H1 (cell line): ENCODE results near the gene RBM24. TPM values are rescaled to one million over a fixed set of nuclear protein-coding genes. Genes with fewer than 3 reads are reported as not detected.

ENCODE experiments used
- CTCF ChIA-PET: fragments of 300-600 bp; sonication (Branson Sonifier 250); formaldehyde crosslinking; loops from one replicate; lab custom pipeline; 2021; ENCODE audit not compliant: partially characterized antibody; lab: Charles Lee
- POLR2A ChIA-PET: fragments of 300-600 bp; sonication (Branson Sonifier 250); formaldehyde crosslinking; loops from one replicate; lab custom pipeline; 2021; ENCODE audit warnings: inconsistent platforms; ENCODE audit not compliant: partially characterized antibody; lab: Charles Lee
- DNase-seq, 2 experiments: peaks; one replicate each; pipeline versions ENCODE4 v3.0.0 to v3.0.0-alpha.2; 2010 to 2022; ENCODE audit warnings: low spot score in 2 of 2, low read depth in 1 of 2, mixed read lengths in 1 of 2
- FAIRE-seq: peaks from 2 replicates; lab custom pipeline; 2011; peaks lifted over from hg19 to GRCh38; lab: Jason Lieb, UNC
- H2AFZ ChIP-seq: 2 replicates; pipeline ENCODE4 v1.8.1; 2012; ENCODE audit warnings: low read length, inconsistent platforms
- H2AK5ac ChIP-seq: 2 replicates; pipeline ENCODE4 v1.6.1; 2013; ENCODE audit warnings: low read depth, low read length
- H2BK120ac ChIP-seq: replicated peaks from 2 replicates; pipeline ENCODE3; 2013; ENCODE audit warnings: low read depth, low read length, inconsistent platforms
- H2BK12ac ChIP-seq: 2 replicates; pipeline ENCODE4 v1.6.1; 2013; ENCODE audit warnings: low read depth, low read length
- H2BK15ac ChIP-seq: 2 replicates; pipeline ENCODE4 v1.6.1; 2013; ENCODE audit warnings: low read length
- H2BK20ac ChIP-seq: 2 replicates; pipeline ENCODE4 v1.6.1; 2013; ENCODE audit warnings: low read length
- H2BK5ac ChIP-seq: 2 replicates; pipeline ENCODE4 v1.6.1; 2013; ENCODE audit warnings: low read depth, low read length
- H3K14ac ChIP-seq: 2 replicates; pipeline ENCODE4 v1.6.1; 2013; ENCODE audit warnings: inconsistent platforms; ENCODE audit not compliant: insufficient read length
- H3K18ac ChIP-seq: 2 replicates; pipeline ENCODE4 v1.6.1; 2013; ENCODE audit warnings: low read length; ENCODE audit errors: extremely low read depth
- H3K23ac ChIP-seq: 2 replicates; pipeline ENCODE4 v1.6.1; 2013; ENCODE audit warnings: inconsistent platforms; ENCODE audit not compliant: insufficient read length
- H3K23me2 ChIP-seq: 2 replicates; pipeline ENCODE4 v1.6.1; 2013; ENCODE audit warnings: low read depth, low read length
- H3K27ac ChIP-seq: 2 replicates; pipeline ENCODE4 v1.6.1; 2011; ENCODE audit warnings: low read depth, low read length, inconsistent platforms
- H3K27me3 ChIP-seq, 4 experiments: replicated peaks in 1 of 4; 1 replicate in 1 of 4; 2 replicates in 3 of 4; pipeline versions ENCODE4 v1.6.1 to v1.8.1; 2011 to 2013; ENCODE audit warnings: low read length in 3 of 4, mild to moderate bottlenecking in 3 of 4, inconsistent platforms in 2 of 4, mixed read lengths in 2 of 4, moderate library complexity in 1 of 4; ENCODE audit not compliant: control insufficient read depth in 3 of 4, insufficient read depth in 3 of 4; ENCODE audit errors: extremely low read depth in 1 of 4
- H3K36me3 ChIP-seq, 4 experiments: 2 replicates each; pipeline versions ENCODE4 v1.6.1 to v1.8.1; 2011 to 2013; ENCODE audit warnings: mild to moderate bottlenecking in 4 of 4, low read length in 3 of 4, moderate library complexity in 2 of 4, control low read depth in 1 of 4, inconsistent platforms in 1 of 4; ENCODE audit not compliant: insufficient read depth in 4 of 4, control insufficient read depth in 2 of 4
- H3K4ac ChIP-seq: replicated peaks from 2 replicates; pipeline ENCODE3; 2013; ENCODE audit warnings: low read length, low read depth, mixed read lengths, inconsistent platforms; ENCODE audit not compliant: insufficient read length
- H3K4me1 ChIP-seq, 4 experiments: replicated peaks in 1 of 4; 1 replicate in 1 of 4; 2 replicates in 3 of 4; pipeline versions ENCODE4 v1.6.1 to v1.8.1; 2011 to 2013; ENCODE audit warnings: low read length in 3 of 4, inconsistent platforms in 2 of 4, mixed read lengths in 1 of 4; ENCODE audit not compliant: insufficient read depth in 4 of 4, control insufficient read depth in 3 of 4
- H3K4me2 ChIP-seq, 2 experiments: 2 replicates each; pipeline versions ENCODE4 v1.6.1 to v1.8.1; 2011 to 2013; ENCODE audit warnings: low read depth in 2 of 2, low read length in 2 of 2, control low read depth in 1 of 2, inconsistent platforms in 1 of 2, mild to moderate bottlenecking in 1 of 2; ENCODE audit not compliant: insufficient read depth in 1 of 2
- H3K4me3 ChIP-seq, 4 experiments: fragments of 200-600, 300-600 bp in 1 of 4; sonication (generic), shearing (Covaris generic), sonication (Bioruptor Twin) in 1 of 4; 2 replicates each; pipeline versions ENCODE4 v1.5.1 to v1.8.1; 2011 to 2016; ENCODE audit warnings: low read length in 4 of 4, low read depth in 3 of 4, control low read depth in 2 of 4, inconsistent platforms in 2 of 4, mild to moderate bottlenecking in 2 of 4, mixed read lengths in 1 of 4, moderate library complexity in 1 of 4; ENCODE audit not compliant: insufficient read depth in 2 of 4; ENCODE audit errors: extremely low read depth in 1 of 4
- H3K56ac ChIP-seq: replicated peaks from 2 replicates; pipeline ENCODE3; 2013; ENCODE audit warnings: low read depth, mild to moderate bottlenecking, mixed read lengths, low read length, inconsistent platforms; ENCODE audit not compliant: insufficient read length
- H3K79me1 ChIP-seq: 2 replicates; pipeline ENCODE4 v1.6.1; 2013; ENCODE audit warnings: low read depth, low read length, control low read depth
- H3K79me2 ChIP-seq, 2 experiments: 2 replicates each; pipeline versions ENCODE4 v1.6.1 to v1.8.1; 2012 to 2013; ENCODE audit warnings: low read length in 2 of 2, mild to moderate bottlenecking in 2 of 2, inconsistent platforms in 1 of 2; ENCODE audit not compliant: insufficient read depth in 2 of 2, control insufficient read depth in 1 of 2
- H3K9ac ChIP-seq, 4 experiments: replicated peaks in 1 of 4; 1 replicate in 1 of 4; 2 replicates in 3 of 4; pipeline versions ENCODE4 v1.6.1 to v1.8.1; 2011 to 2013; ENCODE audit warnings: low read depth in 3 of 4, low read length in 3 of 4, control low read depth in 2 of 4, mild to moderate bottlenecking in 2 of 4, moderate library complexity in 2 of 4, inconsistent platforms in 1 of 4; ENCODE audit errors: extremely low read depth in 1 of 4
- H3K9me3 ChIP-seq, 2 experiments: 2 replicates each; pipeline versions ENCODE4 v1.6.1 to v1.8.1; 2012 to 2013; ENCODE audit warnings: mild to moderate bottlenecking in 2 of 2, moderate library complexity in 2 of 2, control low read depth in 1 of 2, inconsistent platforms in 1 of 2, low read depth in 1 of 2, low read length in 1 of 2, mixed read lengths in 1 of 2; ENCODE audit not compliant: insufficient read depth in 2 of 2
- H4K20me1 ChIP-seq, 2 experiments: replicated peaks in 1 of 2; 2 replicates each; pipeline versions ENCODE3 to v1.8.1; 2011 to 2013; ENCODE audit warnings: inconsistent platforms in 2 of 2, low read length in 2 of 2, mild to moderate bottlenecking in 1 of 2; ENCODE audit not compliant: insufficient read depth in 2 of 2, control insufficient read depth in 1 of 2
- H4K5ac ChIP-seq: 2 replicates; pipeline ENCODE4 v1.6.1; 2013; ENCODE audit warnings: low read length, low read depth, mixed read lengths, inconsistent platforms; ENCODE audit not compliant: insufficient read length
- H4K8ac ChIP-seq: 2 replicates; pipeline ENCODE4 v1.8.0; 2013; ENCODE audit warnings: mild to moderate bottlenecking, moderate library complexity, low read length, inconsistent platforms; ENCODE audit not compliant: insufficient read depth; ENCODE audit errors: extremely low read depth
- H4K91ac ChIP-seq: replicated peaks from 2 replicates; pipeline ENCODE3; 2013; ENCODE audit warnings: low read length, mixed read lengths, inconsistent platforms; ENCODE audit not compliant: insufficient read length
- ASH2L ChIP-seq: fragments of 200-600, 300-600 bp; sonication (generic); IDR thresholded peaks from one replicate; pipeline ENCODE4 v1.7.1; 2017; ENCODE audit warnings: low read length
- CHD1 ChIP-seq: IDR thresholded peaks from 2 replicates; pipeline ENCODE4 v1.6.1; 2012; ENCODE audit warnings: low read depth, low read length, improper control_type of control experiment
- GABPA ChIP-seq: IDR thresholded peaks from 2 replicates; pipeline ENCODE4 v1.6.1; 2011; ENCODE audit warnings: mild to moderate bottlenecking, low read length, moderate library complexity, borderline replicate concordance; ENCODE audit not compliant: insufficient read depth
- JUND ChIP-seq: IDR thresholded peaks from 2 replicates; pipeline ENCODE4 v1.6.1; 2011; ENCODE audit warnings: mild to moderate bottlenecking, improper control_type of control experiment, low read length
- KDM5A ChIP-seq: fragments of 200-600 bp; IDR thresholded peaks from 2 replicates; pipeline ENCODE4 v1.7.1; 2012; ENCODE audit warnings: mild to moderate bottlenecking, low read length, inconsistent platforms, mixed read lengths
- PHF8 ChIP-seq: fragments of 200-600 bp; sonication (generic); conservative IDR thresholded peaks from 2 replicates; pipeline ENCODE4 v1.7.1; 2012; ENCODE audit warnings: low read depth, mild to moderate bottlenecking, inconsistent platforms, low read length, moderate library complexity
- POLR2A ChIP-seq, 2 experiments: IDR thresholded peaks; 1 replicate in 1 of 2; 2 replicates in 1 of 2; pipeline ENCODE4 v1.6.1; 2011; ENCODE audit warnings: low read depth in 2 of 2, low read length in 2 of 2, mild to moderate bottlenecking in 2 of 2; ENCODE audit errors: control extremely low read depth in 1 of 2
- RXRA ChIP-seq: IDR thresholded peaks from 2 replicates; pipeline ENCODE4 v1.6.1; 2011; ENCODE audit warnings: low read depth, mild to moderate bottlenecking, low read length, moderate library complexity; ENCODE audit not compliant: insufficient read depth
- TAF7 ChIP-seq: optimal IDR thresholded peaks from 2 replicates; pipeline ENCODE3; 2011; ENCODE audit warnings: low read depth, mild to moderate bottlenecking, inconsistent platforms, low read length, moderate library complexity, borderline replicate concordance
- TCF12 ChIP-seq: IDR thresholded peaks from 2 replicates; pipeline ENCODE4 v1.6.1; 2011; ENCODE audit warnings: low read depth, mild to moderate bottlenecking, low read length
- TEAD4 ChIP-seq: IDR thresholded peaks from 2 replicates; pipeline ENCODE4 v1.6.1; 2012; ENCODE audit warnings: low read depth, low read length, inconsistent platforms, mixed read lengths
- polyA plus RNA-seq, 7 experiments: library from polyadenylated mRNA; depleted of rRNA in 3 of 7; stranded (reverse) in 5 of 7; unstranded in 2 of 7; fragments of >200 nt in 5 of 7; fragments of 200-250 nt in 2 of 7; gene quantifications; 1 replicate in 5 of 7; 2 replicates in 1 of 7; 4 replicates in 1 of 7; pipeline versions ENCODE4 v1.2.1 to v1.2.3, GENCODE V29; 2011 to 2013; ENCODE audit warnings: missing spikeins in 2 of 7, mixed read lengths in 2 of 7
- total RNA-seq: library from RNA; stranded (reverse); fragmentation: NEBNext Ultra II Directional; extraction: Animal tissue kit (Norgen Biotek cat#: 25700); gene quantifications from 2 replicates; pipeline ENCODE4 v1.2.1, GENCODE V29; 2021
- TF ChIP-seq, protein P1 (sequence below), 3 experiments: IDR thresholded peaks; 1 replicate in 2 of 3; 2 replicates in 1 of 3; pipeline versions ENCODE4 v1.5.1 to v1.6.1; 2011; ENCODE audit warnings: low read length in 3 of 3, mild to moderate bottlenecking in 3 of 3, inconsistent platforms in 2 of 3, low read depth in 1 of 3, moderate library complexity in 1 of 3; ENCODE audit not compliant: insufficient read depth in 1 of 3; ENCODE audit errors: control extremely low read depth in 1 of 3

Gene RBM24
- total and polyA plus RNA-seq, 2 of the 8 experiments (the other 6 are each of a cell fraction or from before 2014, with no cell fraction given) = 0.52 to 2.6 TPM

DNA sequence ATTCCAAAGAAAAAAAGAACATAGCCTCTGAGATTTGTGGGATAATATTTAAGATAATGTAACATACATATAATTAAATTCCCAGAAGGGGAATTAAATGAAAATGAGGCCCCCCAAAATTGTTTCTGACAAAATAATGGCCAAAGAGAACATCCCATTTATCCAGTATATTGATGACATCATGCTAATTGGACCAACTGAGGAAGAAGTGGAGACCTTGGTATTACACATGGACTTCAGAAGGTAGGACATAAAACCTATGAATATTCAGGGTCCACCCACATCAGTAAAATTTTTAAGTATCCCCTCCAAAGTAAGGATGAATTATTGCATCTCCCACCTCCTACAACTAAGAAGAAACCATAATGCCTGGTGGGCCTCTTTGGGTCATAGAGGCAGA, 15.6 kb upstream of the RBM24 start:
- H3K56ac ChIP-seq = no peak overlapping the region
- no peak overlapping the region for H3K4ac ChIP-seq
- H4K8ac ChIP-seq = no peak overlapping the region
- H3K9ac ChIP-seq = no peak overlapping the region
- no peak overlapping the region for H3K14ac ChIP-seq
- H3K4me2 ChIP-seq = no peak overlapping the region
- no peak for TF ChIP-seq TCF12
- TF ChIP-seq, protein P1, sequence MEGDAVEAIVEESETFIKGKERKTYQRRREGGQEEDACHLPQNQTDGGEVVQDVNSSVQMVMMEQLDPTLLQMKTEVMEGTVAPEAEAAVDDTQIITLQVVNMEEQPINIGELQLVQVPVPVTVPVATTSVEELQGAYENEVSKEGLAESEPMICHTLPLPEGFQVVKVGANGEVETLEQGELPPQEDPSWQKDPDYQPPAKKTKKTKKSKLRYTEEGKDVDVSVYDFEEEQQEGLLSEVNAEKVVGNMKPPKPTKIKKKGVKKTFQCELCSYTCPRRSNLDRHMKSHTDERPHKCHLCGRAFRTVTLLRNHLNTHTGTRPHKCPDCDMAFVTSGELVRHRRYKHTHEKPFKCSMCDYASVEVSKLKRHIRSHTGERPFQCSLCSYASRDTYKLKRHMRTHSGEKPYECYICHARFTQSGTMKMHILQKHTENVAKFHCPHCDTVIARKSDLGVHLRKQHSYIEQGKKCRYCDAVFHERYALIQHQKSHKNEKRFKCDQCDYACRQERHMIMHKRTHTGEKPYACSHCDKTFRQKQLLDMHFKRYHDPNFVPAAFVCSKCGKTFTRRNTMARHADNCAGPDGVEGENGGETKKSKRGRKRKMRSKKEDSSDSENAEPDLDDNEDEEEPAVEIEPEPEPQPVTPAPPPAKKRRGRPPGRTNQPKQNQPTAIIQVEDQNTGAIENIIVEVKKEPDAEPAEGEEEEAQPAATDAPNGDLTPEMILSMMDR (IDR thresholded peaks at IDR 0.05; ENCODE audit: control extremely low read depth in 1 of 3, insufficient read depth in 1 of 3, low read depth in 1 of 3, low read length in 3 of 3) = no peak
- TF ChIP-seq TEAD4 = no peak
- no peak for TF ChIP-seq POLR2A (IDR thresholded peaks at IDR 0.05; ENCODE audit: control extremely low read depth in 1 of 2, low read depth in 2 of 2, low read length in 2 of 2)
- TF ChIP-seq RXRA = no peak
- TF ChIP-seq JUND = no peak
- no peak for TF ChIP-seq KDM5A
- no peak for TF ChIP-seq CHD1
- no peak for TF ChIP-seq ASH2L
- no peak for TF ChIP-seq GABPA
- TF ChIP-seq PHF8 = no peak
- TF ChIP-seq TAF7 = no peak
- no peak overlapping the region for H2BK12ac ChIP-seq
- FAIRE-seq (no peak), DNase-seq (no peak)
- H3K4me3 ChIP-seq = no peak overlapping the region
- H3K79me1 ChIP-seq = no peaks in the 10 kb centered on the region
- H2BK20ac ChIP-seq = no peak overlapping the region
- no peak overlapping the region for H2BK120ac ChIP-seq
- H3K4me1 ChIP-seq = no peaks in the 10 kb centered on the region
- H3K27me3 ChIP-seq = no peaks in the 10 kb centered on the region
- CTCF ChIA-PET = no interaction called here
- H3K36me3 ChIP-seq = no peaks in the 10 kb centered on the region
- no peak overlapping the region for H2AK5ac ChIP-seq
- no peaks in the 10 kb centered on the region for H4K20me1 ChIP-seq
- H4K5ac ChIP-seq = no peak overlapping the region
- no peak overlapping the region for H3K23ac ChIP-seq
- no peak overlapping the region for H2AFZ ChIP-seq
- H3K18ac ChIP-seq = no peak overlapping the region
- no peaks in the 10 kb centered on the region for H3K79me2 ChIP-seq
- H3K23me2 ChIP-seq = no peaks in the 10 kb centered on the region
- no peaks in the 10 kb centered on the region for H3K9me3 ChIP-seq
- H2BK5ac ChIP-seq = no peak overlapping the region
- no peak overlapping the region for H2BK15ac ChIP-seq
- no peak overlapping the region for H4K91ac ChIP-seq
- POLR2A ChIA-PET = no interaction called here
- H3K27ac ChIP-seq = no peak overlapping the region
